ENCODE measurements around the gene RHBG.

RHBG gene

GRCh38 chr1:156424806-156425432 is 55.9 kb downstream of the RHBG start:
- H3K27ac ChIP-seq = no peak overlapping the region
- TF ChIP-seq ZFX (IDR thresholded peaks at IDR 0.05; ENCODE audit: borderline replicate concordance) = no peak
- TF ChIP-seq CTCF (IDR thresholded peaks at IDR 0.05) = no peak

- no peak overlapping the region for H3K27ac ChIP-seq
- TF ChIP-seq CTCF (IDR thresholded peaks at IDR 0.05) = no peak
- no peak for TF ChIP-seq ZFX (IDR thresholded peaks at IDR 0.05; ENCODE audit: borderline replicate concordance)
Measured at GRCh38 chr1:156425943-156426342, 56.9 kb downstream of the RHBG start.

GRCh38 chr1:156427957-156428356 is 58.9 kb downstream of the RHBG start:
- no peak overlapping the region for H3K27ac ChIP-seq
- no peak for TF ChIP-seq CTCF (IDR thresholded peaks at IDR 0.05)
- TF ChIP-seq ZFX (IDR thresholded peaks at IDR 0.05; ENCODE audit: borderline replicate concordance) = no peak

GRCh38 chr1:156428746-156429288 is 59.8 kb downstream of the RHBG start:
- TF ChIP-seq CTCF (IDR thresholded peaks at IDR 0.05) (no peak), ZFX (IDR thresholded peaks at IDR 0.05; ENCODE audit: borderline replicate concordance) (no peak)
- H3K27ac ChIP-seq = no peak overlapping the region

- no peak overlapping the region for H3K27ac ChIP-seq
- TF ChIP-seq ZFX (IDR thresholded peaks at IDR 0.05; ENCODE audit: borderline replicate concordance) (no peak), CTCF (IDR thresholded peaks at IDR 0.05) (no peak)
Measured at GRCh38 chr1:156429313-156430060, 60.5 kb downstream of the RHBG start.

GRCh38 chr1:156430303-156430702 is 61.3 kb downstream of the RHBG start:
- TF ChIP-seq ZFX (IDR thresholded peaks at IDR 0.05; ENCODE audit: borderline replicate concordance) (no peak), CTCF (IDR thresholded peaks at IDR 0.05) (no peak)
- no peak overlapping the region for H3K27ac ChIP-seq

GRCh38 chr1:156430866-156431265 is 61.9 kb downstream of the RHBG start:
- TF ChIP-seq CTCF (IDR thresholded peaks at IDR 0.05) (no peak), ZFX (IDR thresholded peaks at IDR 0.05; ENCODE audit: borderline replicate concordance) (no peak)

More at GRCh38 chr1:156430866-156431265, 61.9 kb downstream of the RHBG start:
- H3K27ac ChIP-seq = no peak overlapping the region

All from 22Rv1 (cell line).